ENCODE results near the gene TMEM61.

Gene TMEM61

DNA sequence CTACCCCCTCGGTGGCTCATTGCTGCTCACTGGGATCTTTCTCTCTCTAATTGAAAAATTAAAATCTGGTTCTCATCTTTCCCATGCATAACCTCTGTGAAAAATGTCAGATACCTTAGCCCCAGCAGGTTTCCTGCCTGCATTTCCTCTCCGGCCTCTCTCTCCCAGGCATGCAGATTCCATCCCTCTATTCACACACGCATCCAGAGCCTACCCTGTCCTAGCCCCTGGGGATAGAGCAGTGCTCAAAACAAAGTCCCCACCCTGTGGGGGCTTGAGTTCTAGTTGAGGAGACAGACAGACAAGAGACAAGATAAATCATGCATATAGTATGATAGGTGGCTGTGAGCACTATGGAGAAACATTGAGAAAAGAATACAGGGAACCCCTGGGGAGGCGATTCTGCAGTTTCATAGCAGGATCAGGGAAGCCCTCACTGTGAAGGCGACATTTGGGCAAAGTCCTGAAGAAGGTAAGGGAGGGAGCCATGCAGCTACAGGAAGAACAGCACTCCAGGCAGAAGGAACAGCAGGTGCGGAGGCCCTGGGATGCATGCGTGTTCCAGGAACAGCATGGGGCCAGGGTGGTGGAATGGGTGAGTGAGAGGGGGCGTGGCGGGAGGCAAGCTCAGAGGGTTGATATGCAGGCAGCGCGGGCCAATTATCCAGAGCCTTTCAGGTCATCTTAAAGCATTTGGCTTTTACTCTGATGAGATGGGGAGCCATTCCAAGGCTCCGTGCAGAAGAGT lies 14.8 kb downstream of the TMEM61 start:
- no peak overlapping the region for H3K4me3 ChIP-seq (ENCODE audit: low read depth, low read length)
- TF ChIP-seq, protein P1, sequence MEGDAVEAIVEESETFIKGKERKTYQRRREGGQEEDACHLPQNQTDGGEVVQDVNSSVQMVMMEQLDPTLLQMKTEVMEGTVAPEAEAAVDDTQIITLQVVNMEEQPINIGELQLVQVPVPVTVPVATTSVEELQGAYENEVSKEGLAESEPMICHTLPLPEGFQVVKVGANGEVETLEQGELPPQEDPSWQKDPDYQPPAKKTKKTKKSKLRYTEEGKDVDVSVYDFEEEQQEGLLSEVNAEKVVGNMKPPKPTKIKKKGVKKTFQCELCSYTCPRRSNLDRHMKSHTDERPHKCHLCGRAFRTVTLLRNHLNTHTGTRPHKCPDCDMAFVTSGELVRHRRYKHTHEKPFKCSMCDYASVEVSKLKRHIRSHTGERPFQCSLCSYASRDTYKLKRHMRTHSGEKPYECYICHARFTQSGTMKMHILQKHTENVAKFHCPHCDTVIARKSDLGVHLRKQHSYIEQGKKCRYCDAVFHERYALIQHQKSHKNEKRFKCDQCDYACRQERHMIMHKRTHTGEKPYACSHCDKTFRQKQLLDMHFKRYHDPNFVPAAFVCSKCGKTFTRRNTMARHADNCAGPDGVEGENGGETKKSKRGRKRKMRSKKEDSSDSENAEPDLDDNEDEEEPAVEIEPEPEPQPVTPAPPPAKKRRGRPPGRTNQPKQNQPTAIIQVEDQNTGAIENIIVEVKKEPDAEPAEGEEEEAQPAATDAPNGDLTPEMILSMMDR (IDR thresholded peaks at IDR 0.05; ENCODE audit: borderline replicate concordance, insufficient read depth, low read depth, low read length), result no peak

DNA sequence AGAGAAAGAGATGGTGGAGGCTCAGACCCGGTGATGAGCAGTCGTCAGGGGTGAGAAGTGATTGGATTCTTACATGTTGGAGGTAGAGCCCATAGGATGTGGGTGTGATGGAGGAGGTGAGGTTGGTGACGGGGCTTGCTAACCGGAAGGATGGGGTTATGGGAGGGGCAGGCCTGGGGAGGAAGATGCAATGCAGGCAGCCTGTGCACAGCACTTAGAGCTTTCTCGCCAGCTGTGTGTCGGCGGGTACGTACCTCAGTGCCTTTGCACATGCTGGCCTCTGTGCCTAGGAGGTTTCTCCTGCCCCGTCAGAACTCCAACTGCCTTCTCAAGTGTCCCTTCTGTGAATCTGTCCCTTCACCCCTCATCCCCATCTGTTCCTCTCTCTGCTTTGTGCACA lies 15.4 kb downstream of the TMEM61 start:
- TF ChIP-seq, protein P1 (IDR thresholded peaks at IDR 0.05; ENCODE audit: borderline replicate concordance, insufficient read depth, low read depth, low read length), result no peak

DNA sequence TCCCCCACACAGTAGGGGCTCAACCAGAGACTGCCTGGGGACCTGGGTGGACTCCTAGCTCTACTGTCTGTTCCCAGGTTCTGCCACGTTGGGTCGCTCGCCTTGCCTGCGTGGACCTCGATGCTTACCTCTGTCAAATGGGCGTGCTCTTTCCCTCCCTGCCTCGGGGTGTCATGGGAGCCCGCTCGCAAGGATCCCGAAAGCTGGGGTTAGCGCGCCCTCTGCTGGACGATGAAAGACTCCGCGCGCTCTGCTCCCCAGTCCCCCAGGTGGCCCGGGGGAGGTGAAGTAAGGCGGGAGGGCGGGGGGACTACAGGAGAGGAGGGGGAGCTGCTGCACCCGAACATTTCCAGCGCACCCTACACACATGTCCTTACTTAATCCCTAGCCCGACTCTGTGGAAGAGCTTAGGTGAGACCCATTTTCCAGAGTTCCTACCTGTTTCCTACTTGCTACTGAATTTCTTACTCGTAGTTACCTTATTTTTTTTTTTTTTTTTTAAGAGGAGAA lies 16.0 kb downstream of the TMEM61 start:
- H3K4me3 ChIP-seq (ENCODE audit: low read depth, low read length), result no peak overlapping the region
- TF ChIP-seq, protein P1 (IDR thresholded peaks at IDR 0.05; ENCODE audit: borderline replicate concordance, insufficient read depth, low read depth, low read length), result peak; percentile 83

More for the DNA sequence above, 15.4 kb downstream of the TMEM61 start:
- no peak overlapping the region for H3K4me3 ChIP-seq (ENCODE audit: low read depth, low read length)

DNA sequence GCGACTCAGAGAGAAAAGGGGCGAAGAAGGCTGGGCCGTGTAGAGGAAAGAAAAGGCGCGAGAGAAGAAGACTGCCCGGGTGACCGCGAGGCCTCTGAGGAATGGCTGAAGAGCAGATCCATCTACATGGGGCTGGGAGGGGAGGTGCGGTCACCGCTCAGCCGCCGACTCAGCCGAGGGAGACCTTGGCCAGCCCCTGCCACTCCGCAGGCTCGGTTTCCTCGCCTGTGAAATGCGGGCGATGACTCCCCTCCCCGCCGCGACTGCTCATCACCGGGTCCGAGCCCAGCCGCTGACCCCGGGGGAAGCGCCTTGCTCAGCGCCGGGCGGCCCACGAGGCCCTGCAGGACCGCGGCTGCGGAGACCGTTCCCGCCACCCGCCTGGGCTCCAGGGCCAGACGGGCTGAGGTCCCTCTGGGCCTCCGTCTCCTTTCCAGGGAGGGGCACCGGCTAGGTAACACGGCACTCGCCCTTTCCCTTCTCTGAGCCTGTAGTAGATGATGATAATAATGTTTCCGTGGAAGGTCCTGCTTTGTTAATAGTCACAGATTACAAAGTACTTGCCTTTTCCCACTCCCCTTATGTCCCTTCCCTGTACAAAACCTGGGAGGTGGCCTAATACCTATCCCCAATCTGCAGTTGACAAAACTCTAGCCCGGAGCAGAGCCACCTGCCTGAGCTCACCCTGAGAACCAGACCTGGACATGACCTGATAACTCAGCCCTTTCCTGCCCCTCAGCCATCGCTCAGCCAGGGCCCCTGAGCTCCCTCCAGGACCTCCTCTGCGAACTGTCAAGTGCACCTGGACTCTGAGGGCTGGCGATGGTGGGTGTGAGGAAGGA lies 16.7 kb downstream of the TMEM61 start:
- H3K4me3 ChIP-seq (ENCODE audit: low read depth, low read length), result no peak overlapping the region

DNA sequence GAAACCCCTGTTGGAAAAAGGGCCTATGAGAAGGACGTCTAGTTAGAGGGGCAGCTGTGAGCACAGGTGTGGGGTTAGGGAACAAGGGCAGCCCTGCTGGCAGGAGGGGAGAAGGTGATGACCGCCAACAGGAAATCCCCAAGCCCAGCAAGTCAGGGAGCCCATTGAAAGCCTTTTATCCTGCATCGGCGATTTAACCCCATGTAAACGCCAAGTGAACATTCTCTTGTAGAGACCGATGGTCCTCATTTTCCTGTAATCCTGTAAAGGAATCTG lies 17.2 kb downstream of the TMEM61 start:
- no peak overlapping the region for H3K4me3 ChIP-seq (ENCODE audit: low read depth, low read length)
- TF ChIP-seq, protein P1 (IDR thresholded peaks at IDR 0.05; ENCODE audit: borderline replicate concordance, insufficient read depth, low read depth, low read length), result no peak

More for the DNA sequence above, 16.7 kb downstream of the TMEM61 start:
- TF ChIP-seq, protein P1 (IDR thresholded peaks at IDR 0.05; ENCODE audit: borderline replicate concordance, insufficient read depth, low read depth, low read length), result no peak

DNA sequence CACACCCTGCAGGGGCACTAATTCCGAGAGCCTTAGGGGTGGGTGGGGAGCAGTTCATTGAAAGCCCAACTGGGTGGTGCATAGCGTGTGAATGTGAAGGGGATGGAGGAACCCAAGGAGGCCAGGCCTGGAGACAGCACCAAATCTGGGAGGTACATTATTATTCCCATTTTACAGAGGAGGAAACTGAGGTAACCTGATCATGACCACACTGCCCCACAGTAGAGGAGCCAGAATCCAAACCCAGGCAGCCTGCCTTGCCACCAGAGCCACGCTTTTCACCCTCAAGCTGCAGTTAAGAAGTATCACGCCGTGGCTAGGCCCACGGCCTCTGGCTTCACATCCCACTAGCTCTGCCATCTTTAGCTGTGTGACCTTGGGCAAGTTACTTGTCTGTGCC lies 17.7 kb downstream of the TMEM61 start:
- TF ChIP-seq, protein P1 (IDR thresholded peaks at IDR 0.05; ENCODE audit: borderline replicate concordance, insufficient read depth, low read depth, low read length), result no peak
- H3K4me3 ChIP-seq (ENCODE audit: low read depth, low read length), result no peak overlapping the region

Measured in GM12875 (cell line).